ENCODE data around the gene BCAS2.

BCAS2 gene

GRCh38 chr1:114545315-114545714, 36.1 kb downstream of the BCAS2 start:
- DNase-seq (ENCODE audit: low spot score) (no peak), ATAC-seq (ENCODE audit: low read depth) (no peak)
- Histone ChIP-seq H3K4me3 (ENCODE audit: severe bottlenecking) (no peak overlapping the region), H3K4me1 (ENCODE audit: insufficient read depth, poor library complexity, severe bottlenecking) (no peaks in the 10 kb centered on the region), H3K36me3 (ENCODE audit: low read depth) (no peaks in the 10 kb centered on the region), H3K27me3 (ENCODE audit: insufficient read depth, poor library complexity, severe bottlenecking) (no peaks in the 10 kb centered on the region), H3K9me3 (ENCODE audit: severe bottlenecking) (no peaks in the 10 kb centered on the region), H3K27ac (ENCODE audit: poor library complexity, severe bottlenecking) (no peak overlapping the region)
- no peak for TF ChIP-seq CTCF (IDR thresholded peaks at IDR 0.05; ENCODE audit: poor library complexity, severe bottlenecking)

- DNase-seq (ENCODE audit: low spot score) (no peak), ATAC-seq (ENCODE audit: low read depth) (no peak)
- H3K4me1 ChIP-seq (ENCODE audit: insufficient read depth, poor library complexity, severe bottlenecking) = no peaks in the 10 kb centered on the region
- H3K27me3 ChIP-seq (ENCODE audit: insufficient read depth, poor library complexity, severe bottlenecking) = no peaks in the 10 kb centered on the region
- no peak for TF ChIP-seq CTCF (IDR thresholded peaks at IDR 0.05; ENCODE audit: poor library complexity, severe bottlenecking)
- no peaks in the 10 kb centered on the region for H3K9me3 ChIP-seq (ENCODE audit: severe bottlenecking)
- no peaks in the 10 kb centered on the region for H3K36me3 ChIP-seq (ENCODE audit: low read depth)
- H3K27ac ChIP-seq (ENCODE audit: poor library complexity, severe bottlenecking) = no peak overlapping the region
- H3K4me3 ChIP-seq (ENCODE audit: severe bottlenecking) = no peak overlapping the region
These were observed 40.6 kb downstream of the BCAS2 start for GRCh38 chr1:114540821-114541220.

DNA sequence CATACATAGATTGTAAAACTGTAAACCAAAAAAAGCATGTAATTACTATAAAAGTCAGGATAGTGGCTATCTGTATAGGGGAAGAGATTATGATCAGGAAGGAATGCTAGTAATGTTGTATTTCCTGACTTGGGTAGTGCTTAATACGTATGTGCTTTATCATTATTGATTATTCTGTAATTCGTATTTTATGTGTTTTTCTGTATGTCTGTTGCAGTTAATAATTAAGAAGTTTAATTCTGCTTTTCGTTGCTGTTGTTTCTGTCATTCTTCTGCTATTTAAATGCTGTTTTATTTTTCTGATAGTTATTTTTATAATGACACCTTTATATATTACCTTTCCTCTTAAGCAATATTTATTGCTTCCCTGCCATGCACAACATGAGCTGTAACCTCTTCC, 41.1 kb downstream of the BCAS2 start:
- no peak for ATAC-seq (ENCODE audit: low read depth)
- no peak for DNase-seq (ENCODE audit: low spot score)
- Histone ChIP-seq H3K36me3 (ENCODE audit: low read depth) (no peaks in the 10 kb centered on the region), H3K4me1 (ENCODE audit: insufficient read depth, poor library complexity, severe bottlenecking) (no peaks in the 10 kb centered on the region), H3K27ac (ENCODE audit: poor library complexity, severe bottlenecking) (no peak overlapping the region), H3K4me3 (ENCODE audit: severe bottlenecking) (no peak overlapping the region), H3K27me3 (ENCODE audit: insufficient read depth, poor library complexity, severe bottlenecking) (no peaks in the 10 kb centered on the region), H3K9me3 (ENCODE audit: severe bottlenecking) (no peaks in the 10 kb centered on the region)
- no peak for TF ChIP-seq CTCF (IDR thresholded peaks at IDR 0.05; ENCODE audit: poor library complexity, severe bottlenecking)

- Histone ChIP-seq H3K27ac (ENCODE audit: poor library complexity, severe bottlenecking) (no peak overlapping the region), H3K4me1 (ENCODE audit: insufficient read depth, poor library complexity, severe bottlenecking) (no peaks in the 10 kb centered on the region), H3K9me3 (ENCODE audit: severe bottlenecking) (no peaks in the 10 kb centered on the region), H3K36me3 (ENCODE audit: low read depth) (no peaks in the 10 kb centered on the region), H3K27me3 (ENCODE audit: insufficient read depth, poor library complexity, severe bottlenecking) (no peaks in the 10 kb centered on the region), H3K4me3 (ENCODE audit: severe bottlenecking) (no peak overlapping the region)
- ATAC-seq (ENCODE audit: low read depth) = no peak
- no peak for TF ChIP-seq CTCF (IDR thresholded peaks at IDR 0.05; ENCODE audit: poor library complexity, severe bottlenecking)
- DNase-seq (ENCODE audit: low spot score) = no peak
These were observed 45.4 kb downstream of the BCAS2 start for GRCh38 chr1:114536043-114536442.

DNA sequence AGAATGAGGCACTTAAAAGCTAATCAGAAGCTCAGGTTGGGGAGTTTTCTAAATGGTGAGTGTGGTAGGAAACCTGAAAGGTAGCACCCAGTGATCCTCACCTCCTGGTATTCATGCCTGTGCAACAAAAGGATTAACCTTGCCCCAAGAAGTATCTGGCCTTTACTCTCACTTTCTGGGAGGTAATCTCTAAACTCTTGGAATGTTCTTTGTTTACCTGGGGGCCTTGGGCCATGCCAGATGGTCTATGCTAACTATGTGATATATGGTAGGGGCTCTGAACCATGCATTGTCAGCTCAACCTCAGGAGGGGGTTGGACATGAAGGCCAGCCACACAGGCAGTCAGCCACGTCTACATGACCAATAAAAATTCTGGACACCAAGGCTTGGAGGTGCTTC, 46.0 kb downstream of the BCAS2 start:
- Histone ChIP-seq H3K36me3 (ENCODE audit: low read depth) (no peaks in the 10 kb centered on the region), H3K9me3 (ENCODE audit: severe bottlenecking) (no peaks in the 10 kb centered on the region), H3K4me1 (ENCODE audit: insufficient read depth, poor library complexity, severe bottlenecking) (no peaks in the 10 kb centered on the region), H3K27ac (ENCODE audit: poor library complexity, severe bottlenecking) (no peak overlapping the region), H3K4me3 (ENCODE audit: severe bottlenecking) (no peak overlapping the region), H3K27me3 (ENCODE audit: insufficient read depth, poor library complexity, severe bottlenecking) (no peaks in the 10 kb centered on the region)
- no peak for ATAC-seq (ENCODE audit: low read depth)
- TF ChIP-seq CTCF (IDR thresholded peaks at IDR 0.05; ENCODE audit: poor library complexity, severe bottlenecking) = no peak
- no peak for DNase-seq (ENCODE audit: low spot score)
